OCI-LY1 (cell line): ENCODE data around the gene PLOD2.

Experiments used
- H2AFZ ChIP-seq: fragments of 200-600 bp; sonication (generic), shearing (Covaris generic); 2 replicates; pipeline ENCODE4 v1.6.0; 2014; ENCODE audit warnings: antibody characterized with exemption, mild to moderate bottlenecking, low read length
- H3F3A ChIP-seq: fragments of 200-600 bp; sonication (generic), shearing (Covaris generic); 2 replicates; pipeline ENCODE4 v1.6.0; 2014; ENCODE audit warnings: mild to moderate bottlenecking, antibody characterized with exemption, low read length, moderate library complexity; ENCODE audit not compliant: insufficient read depth
- H3K27ac ChIP-seq: fragments of 200-600 bp; sonication (generic); 2 replicates; pipeline ENCODE4 v1.5.1; 2014; ENCODE audit warnings: low read length, mixed run types, mild to moderate bottlenecking, low read depth; ENCODE audit not compliant: poor library complexity, severe bottlenecking
- H3K27me3 ChIP-seq: fragments of 200-600 bp; sonication (generic); 2 replicates; pipeline ENCODE4 v1.6.0; 2014; ENCODE audit warnings: antibody characterized with exemption, mild to moderate bottlenecking, low read length, moderate library complexity; ENCODE audit not compliant: insufficient read depth
- H3K36me3 ChIP-seq: fragments of 200-600 bp; sonication (generic); 2 replicates; pipeline ENCODE4 v1.6.1; 2014; ENCODE audit warnings: mild to moderate bottlenecking, antibody characterized with exemption, low read length, moderate library complexity, mixed read lengths; ENCODE audit not compliant: insufficient read depth
- H3K4me1 ChIP-seq: fragments of 200-600 bp; sonication (generic); 2 replicates; pipeline ENCODE4 v1.5.1; 2014; ENCODE audit warnings: mild to moderate bottlenecking, low read length, moderate library complexity; ENCODE audit not compliant: insufficient read depth, severe bottlenecking
- H3K4me2 ChIP-seq: fragments of 200-600 bp; sonication (generic), shearing (Covaris generic); 2 replicates; pipeline ENCODE4 v1.6.1; 2014; ENCODE audit warnings: low read length
- H3K4me3 ChIP-seq: fragments of 200-600 bp; sonication (generic); 2 replicates; pipeline ENCODE4 v1.5.1; 2014; ENCODE audit warnings: low read length, low read depth, mild to moderate bottlenecking, mixed read lengths; ENCODE audit not compliant: poor library complexity, severe bottlenecking
- H3K79me2 ChIP-seq: fragments of 200-600 bp; shearing (Covaris generic); 2 replicates; pipeline ENCODE4 v1.6.1; 2016; ENCODE audit warnings: mixed run types, low read length, mixed read lengths; ENCODE audit not compliant: insufficient read depth
- H3K9ac ChIP-seq: fragments of 200-600 bp; sonication (generic), shearing (Covaris generic); 2 replicates; pipeline ENCODE4 v1.6.1; 2014; ENCODE audit warnings: mild to moderate bottlenecking, low read length, mixed read lengths
- H3K9me2 ChIP-seq: fragments of 200-600 bp; sonication (generic), shearing (Covaris generic); 2 replicates; pipeline ENCODE4 v1.6.1; 2014; ENCODE audit warnings: low read depth, mild to moderate bottlenecking, low read length, mixed read lengths
- H3K9me3 ChIP-seq: fragments of 200-600 bp; shearing (Covaris generic); 2 replicates; pipeline ENCODE4 v1.6.1; 2014; ENCODE audit warnings: low read length, mixed read lengths
- H4K20me1 ChIP-seq: fragments of 200-600 bp; sonication (generic), shearing (Covaris generic); 2 replicates; pipeline ENCODE4 v1.6.0; 2016; ENCODE audit warnings: mild to moderate bottlenecking, low read length; ENCODE audit not compliant: insufficient read depth
- CTCF ChIP-seq: fragments of 200-600 bp; sonication (generic), shearing (Covaris generic); IDR thresholded peaks from 2 replicates; pipeline ENCODE4 v1.5.1; 2017; ENCODE audit warnings: mild to moderate bottlenecking, antibody characterized with exemption, low read length, moderate library complexity, mixed read lengths
- EZH2 ChIP-seq: fragments of 200-600 bp; sonication (generic), shearing (Covaris generic); IDR thresholded peaks from 2 replicates; pipeline ENCODE4 v1.8.0; 2017; ENCODE audit warnings: borderline replicate concordance, mixed run types, mild to moderate bottlenecking, antibody characterized with exemption, low read length, moderate library complexity, mixed read lengths

PLOD2 gene

GRCh38 chr3:146019508-146019907, 141.5 kb downstream of the PLOD2 start:
- no peak overlapping the region for H3K27ac ChIP-seq
- no peak for TF ChIP-seq EZH2
- no peak for TF ChIP-seq CTCF
- no peak overlapping the region for H3K4me2 ChIP-seq
- H2AFZ ChIP-seq: no peak overlapping the region
- H3K9ac ChIP-seq: no peak overlapping the region
- H3F3A ChIP-seq: no peaks in the 10 kb centered on the region
- no peaks in the 10 kb centered on the region for H3K79me2 ChIP-seq
- H3K36me3 ChIP-seq: no peaks in the 10 kb centered on the region
- H3K4me3 ChIP-seq: no peak overlapping the region
- no peaks in the 10 kb centered on the region for H4K20me1 ChIP-seq
- no peaks in the 10 kb centered on the region for H3K9me2 ChIP-seq
- H3K4me1 ChIP-seq: no peaks in the 10 kb centered on the region
- no peaks in the 10 kb centered on the region for H3K9me3 ChIP-seq
- no peaks in the 10 kb centered on the region for H3K27me3 ChIP-seq
